CD8-positive, alpha-beta memory T cell (primary cell): ENCODE measurements around the gene MPZL2. TPM values are rescaled to one million over a fixed set of nuclear protein-coding genes. Genes with fewer than 3 reads are reported as not detected.
"Not testable (repeated sequence)": the region's sequence is repeated elsewhere in the genome, so short reads cannot be mapped to it uniquely, and the experiment has no call there.

Experiments used
- CTCF ChIA-PET: fragments of 350-600 bp; sonication (Branson Sonifier 250); formaldehyde crosslinking; loops from one replicate; lab custom pipeline; 2021; ENCODE audit warnings: antibody characterized with exemption; lab: Charles Lee
- POLR2A ChIA-PET: fragments of 350-600 bp; sonication (Branson Sonifier 250); formaldehyde crosslinking; loops from one replicate; lab custom pipeline; 2021; ENCODE audit warnings: antibody characterized with exemption; lab: Charles Lee
- DNase-seq, 5 donors: peaks; one replicate each; pipeline versions ENCODE4 v3.0.0 to v3.0.0-alpha.2; 2020 to 2022; ENCODE audit warnings: mixed read lengths in 1 of 5
- H3K27ac ChIP-seq: one replicate; pipeline ENCODE4 v1.7.0; 2013; ENCODE audit warnings: low read depth, mild to moderate bottlenecking, low read length, moderate library complexity
- H3K27me3 ChIP-seq: 2 replicates; pipeline ENCODE4 v1.7.0; 2013; ENCODE audit warnings: low read length, mild to moderate bottlenecking; ENCODE audit not compliant: insufficient read depth, poor library complexity, severe bottlenecking
- H3K36me3 ChIP-seq: 2 replicates; pipeline ENCODE4 v1.7.0; 2013; ENCODE audit warnings: mild to moderate bottlenecking, low read length, moderate library complexity; ENCODE audit not compliant: insufficient read depth
- H3K4me1 ChIP-seq: 2 replicates; pipeline ENCODE4 v1.7.0; 2013; ENCODE audit warnings: mild to moderate bottlenecking, low read length, moderate library complexity; ENCODE audit not compliant: insufficient read depth
- H3K4me3 ChIP-seq: 2 replicates; pipeline ENCODE4 v1.7.0; 2013; ENCODE audit warnings: mild to moderate bottlenecking, low read length
- H3K9me3 ChIP-seq: 2 replicates; pipeline ENCODE4 v1.7.0; 2013; ENCODE audit warnings: mild to moderate bottlenecking, low read length
- H3K27ac Mint-ChIP-seq, 8 donors: one replicate each; pipeline ENCODE4 v1.8.0; 2020 to 2021; ENCODE audit warnings: mixed read lengths in 8 of 8, mild to moderate bottlenecking in 6 of 8, inconsistent platforms in 3 of 8, moderate library complexity in 3 of 8
- H3K27me3 Mint-ChIP-seq, 2 donors: one replicate each; pipeline ENCODE4 v1.8.0; 2020 to 2021; ENCODE audit warnings: mixed read lengths in 2 of 2, mild to moderate bottlenecking in 1 of 2, moderate library complexity in 1 of 2
- H3K36me3 Mint-ChIP-seq, 3 donors: one replicate each; pipeline ENCODE4 v1.8.0; 2020 to 2021; ENCODE audit warnings: mixed read lengths in 3 of 3, inconsistent platforms in 1 of 3, mild to moderate bottlenecking in 1 of 3
- H3K4me1 Mint-ChIP-seq, 3 donors: one replicate each; pipeline ENCODE4 v1.8.0; 2020 to 2021; ENCODE audit warnings: mixed read lengths in 3 of 3, inconsistent platforms in 1 of 3, mild to moderate bottlenecking in 1 of 3
- H3K4me3 Mint-ChIP-seq, 7 donors: one replicate each; pipeline ENCODE4 v1.8.0; 2020 to 2021; ENCODE audit warnings: mixed read lengths in 7 of 7, mild to moderate bottlenecking in 6 of 7, moderate library complexity in 4 of 7, inconsistent platforms in 2 of 7
- H3K9me3 Mint-ChIP-seq, 5 donors: one replicate each; pipeline ENCODE4 v1.8.0; 2020 to 2022; ENCODE audit warnings: mixed read lengths in 5 of 5, mild to moderate bottlenecking in 3 of 5, moderate library complexity in 2 of 5, inconsistent platforms in 1 of 5
- polyA plus RNA-seq: library from polyadenylated mRNA; unstranded; fragments of 300-500 nt; fragmentation: Illumina TruSeq; gene quantifications from one replicate; pipeline ENCODE4 v1.2.3, GENCODE V29; 2021
- total RNA-seq, 2 experiments: library from RNA; stranded (reverse); gene quantifications; one replicate each; pipeline ENCODE4 v1.2.3, GENCODE V29; 2021

Gene MPZL2
- total RNA-seq (1 to 10 TPM; 4.5 to 5.5 TPM), polyA plus RNA-seq (0.36 TPM)

- Histone ChIP-seq H3K36me3 (no peaks in the 10 kb centered on the region), H3K9me3 (no peaks in the 10 kb centered on the region), H3K4me1 (peaks cover 8% of the 10 kb centered on the region), H3K4me3 (peak within 1 kb of the TSS; percentile 8), H3K27me3 (no peaks in the 10 kb centered on the region), H3K27ac (no peak within 1 kb of the TSS)
- Mint-ChIP-seq H3K4me1 (peaks cover 23 to 36% (median 33%) of the 10 kb centered on the region in 3 donors), H3K27ac (peak within 1 kb of the TSS in 6 of 8 donors; percentile 3 to 73 (median 62)), H3K36me3 (no peaks in the 10 kb centered on the region), H3K9me3 (no peaks in the 10 kb centered on the region), H3K27me3 (peaks cover 6 to 17% of the 10 kb centered on the region in 2 donors), H3K4me3 (peak within 1 kb of the TSS; percentile 45 to 84 (median 74))
- peak in 1 of 5 donors; percentile 39 for DNase-seq
- POLR2A ChIA-PET: interaction anchor here (1.4 kb wide), 1 partner anchor 13 kb away, joined by 3 read pairs; no protein-coding TSS in a partner anchor
- CTCF ChIA-PET: interaction anchor here (1.3 to 1.4 kb wide), 2 partner anchors 32 to 65 kb away, joined by 8 to 11 read pairs; no protein-coding TSS in a partner anchor
Observed at GRCh38 chr11:118263695-118264568, at the start of gene MPZL2. TSS of gene MPZL2 (minus strand) at chr11:118264297. CDS start at chr11:118264153, 144 bp downstream.

GRCh38 chr11:118313242-118313641 lies 49.1 kb upstream of the MPZL2 start:
- H3K27ac ChIP-seq: no peak overlapping the region
- ChIA-PET POLR2A (no interaction called here), CTCF (interaction anchor here (1.0 to 1.2 kb wide), 2 partner anchors 10 to 115 kb away, joined by 3 read pairs; no protein-coding TSS in a partner anchor)
- peaks cover 56% of the 10 kb centered on the region for H3K36me3 ChIP-seq
- H3K9me3 ChIP-seq: no peaks in the 10 kb centered on the region
- H3K4me3 ChIP-seq: no peak overlapping the region
- Mint-ChIP-seq H3K36me3 (peaks cover 21 to 74% (median 34%) of the 10 kb centered on the region in 3 donors), H3K4me3 (no peak overlapping the region), H3K27me3 (no peaks in the 10 kb centered on the region), H3K9me3 (no peaks in the 10 kb centered on the region), H3K4me1 (peaks cover 83 to 96% (median 92%) of the 10 kb centered on the region in 3 donors), H3K27ac (peak overlapping the region in 7 of 8 donors; percentile 77 to 90 (median 89))
- H3K4me1 ChIP-seq: peaks cover 88% of the 10 kb centered on the region
- DNase-seq: no peak
- no peaks in the 10 kb centered on the region for H3K27me3 ChIP-seq

GRCh38 chr11:118312328-118312727 lies 48.2 kb upstream of the MPZL2 start:
- POLR2A ChIA-PET: interaction anchor here (1.7 kb wide), 1 partner anchor 26 kb away, joined by 4 read pairs; no protein-coding TSS in a partner anchor
- no peaks in the 10 kb centered on the region for H3K27me3 Mint-ChIP-seq

GRCh38 chr11:118311518-118311917 lies 47.4 kb upstream of the MPZL2 start:
- Histone ChIP-seq H3K27me3 (no peaks in the 10 kb centered on the region), H3K4me3 (no peak overlapping the region), H3K4me1 (peaks cover 90% of the 10 kb centered on the region), H3K36me3 (peaks cover 64% of the 10 kb centered on the region), H3K27ac (no peak overlapping the region), H3K9me3 (no peaks in the 10 kb centered on the region)
- Mint-ChIP-seq H3K4me3 (no peak overlapping the region), H3K4me1 (peaks cover 88 to 96% (median 94%) of the 10 kb centered on the region in 3 donors), H3K9me3 (no peaks in the 10 kb centered on the region), H3K27me3 (no peaks in the 10 kb centered on the region), H3K27ac (peak overlapping the region; percentile 67 to 95 (median 89)), H3K36me3 (peaks cover 21 to 91% (median 43%) of the 10 kb centered on the region in 3 donors)
- DNase-seq: peak in 1 of 5 donors; percentile 34
- POLR2A ChIA-PET: interaction anchor here (0.5 to 1.7 kb wide), 5 partner anchors 11 to 311 kb away, joined by 3 to 4 read pairs (median 3); no protein-coding TSS in a partner anchor
- CTCF ChIA-PET: interaction anchor here (1.2 kb wide), 1 partner anchor 113 kb away, joined by 5 read pairs; no protein-coding TSS in a partner anchor

More at GRCh38 chr11:118312328-118312727, 48.2 kb upstream of the MPZL2 start:
- CTCF ChIA-PET: interaction anchor here (1.2 kb wide), 1 partner anchor 113 kb away, joined by 5 read pairs; no protein-coding TSS in a partner anchor
- Histone ChIP-seq H3K27ac (no peak overlapping the region), H3K9me3 (no peaks in the 10 kb centered on the region), H3K4me1 (peaks cover 88% of the 10 kb centered on the region), H3K27me3 (no peaks in the 10 kb centered on the region), H3K36me3 (peaks cover 64% of the 10 kb centered on the region), H3K4me3 (no peak overlapping the region)
- Mint-ChIP-seq H3K4me1 (peaks cover 87 to 96% (median 94%) of the 10 kb centered on the region in 3 donors), H3K9me3 (no peaks in the 10 kb centered on the region), H3K4me3 (peak overlapping the region in 6 of 7 donors; percentile 2 to 49 (median 18)), H3K27ac (peak overlapping the region; percentile 77 to 95 (median 90)), H3K36me3 (peaks cover 21 to 83% (median 38%) of the 10 kb centered on the region in 3 donors)
- no peak for DNase-seq

GRCh38 chr11:118310781-118311485 lies 46.8 kb upstream of the MPZL2 start:
- Histone ChIP-seq H3K27ac (no peak overlapping the region), H3K9me3 (no peaks in the 10 kb centered on the region), H3K4me1 (peaks cover 86% of the 10 kb centered on the region), H3K4me3 (peak overlapping the region; percentile 8), H3K36me3 (peaks cover 64% of the 10 kb centered on the region), H3K27me3 (no peaks in the 10 kb centered on the region)
- Mint-ChIP-seq H3K4me3 (peak overlapping the region in 2 of 7 donors; percentile 8 to 39), H3K9me3 (no peaks in the 10 kb centered on the region), H3K27ac (peak overlapping the region; percentile 67 to 95 (median 89)), H3K36me3 (peaks cover 22 to 92% (median 44%) of the 10 kb centered on the region in 3 donors), H3K4me1 (peaks cover 87 to 94% (median 92%) of the 10 kb centered on the region in 3 donors), H3K27me3 (no peaks in the 10 kb centered on the region)
- no peak for DNase-seq
- POLR2A ChIA-PET: interaction anchor here (0.5 to 1.7 kb wide), 4 partner anchors 28 to 311 kb away, joined by 3 to 4 read pairs (median 4); no protein-coding TSS in a partner anchor
- CTCF ChIA-PET: interaction anchor here (1.2 kb wide), 1 partner anchor 112 kb away, joined by 5 read pairs; no protein-coding TSS in a partner anchor

GRCh38 chr11:118310271-118310670 lies 46.2 kb upstream of the MPZL2 start:
- peaks cover 84 to 91% (median 90%) of the 10 kb centered on the region in 3 donors for H3K4me1 Mint-ChIP-seq
- H3K4me1 ChIP-seq: peaks cover 79% of the 10 kb centered on the region
- H3K36me3 ChIP-seq: peaks cover 60% of the 10 kb centered on the region

GRCh38 chr11:118308995-118309528 lies 45.0 kb upstream of the MPZL2 start:
- H3K27ac ChIP-seq, H3K27me3 Mint-ChIP-seq, H3K9me3 ChIP-seq, H3K27me3 ChIP-seq, DNase-seq, H3K4me3 ChIP-seq, H3K9me3 Mint-ChIP-seq: not testable (repeated sequence)
- POLR2A ChIA-PET: interaction anchor here (0.6 to 1.3 kb wide), 2 partner anchors 33 to 63 kb away, joined by 3 to 6 read pairs; partner anchors contain the start of gene CD3D
- CTCF ChIA-PET: interaction anchor here (0.9 to 2.5 kb wide), 3 partner anchors 14 to 111 kb away, joined by 3 to 14 read pairs (median 8); no protein-coding TSS in a partner anchor
- peaks cover 72% of the 10 kb centered on the region for H3K4me1 ChIP-seq
- peaks cover 50% of the 10 kb centered on the region for H3K36me3 ChIP-seq
- Mint-ChIP-seq H3K4me3 (peak overlapping the region; percentile 77 to 100 (median 100)), H3K27ac (peak overlapping the region; percentile 38 to 99 (median 93)), H3K36me3 (peaks cover 22 to 88% (median 41%) of the 10 kb centered on the region in 3 donors), H3K4me1 (peaks cover 84 to 92% (median 90%) of the 10 kb centered on the region in 3 donors)

More at GRCh38 chr11:118310271-118310670, 46.2 kb upstream of the MPZL2 start:
- H3K9me3 Mint-ChIP-seq: no peaks in the 10 kb centered on the region
- no peak for DNase-seq
- no peaks in the 10 kb centered on the region for H3K27me3 ChIP-seq
- H3K27ac ChIP-seq: no peak overlapping the region
- peak overlapping the region; percentile 13 to 89 (median 80) for H3K27ac Mint-ChIP-seq
- H3K4me3 ChIP-seq: no peak overlapping the region
- H3K36me3 Mint-ChIP-seq: peaks cover 24 to 91% (median 43%) of the 10 kb centered on the region in 3 donors
- H3K27me3 Mint-ChIP-seq: no peaks in the 10 kb centered on the region
- ChIA-PET POLR2A (no interaction called here), CTCF (interaction anchor here (2.5 kb wide), 1 partner anchor 15 kb away, joined by 14 read pairs; no protein-coding TSS in a partner anchor)
- peak overlapping the region; percentile 5 to 62 (median 27) for H3K4me3 Mint-ChIP-seq
- H3K9me3 ChIP-seq: no peaks in the 10 kb centered on the region
